HG02852 (cell line): ENCODE data around the gene GOLGA6A.
"Not testable (repeated sequence)": the region's sequence is repeated elsewhere in the genome, so short reads cannot be mapped to it uniquely, and the experiment has no call there.

Source experiments
- ATAC-seq: cut with Tn5 transposase; IDR thresholded peaks from one replicate; pipeline ENCODE4 v1.9.1; 2021; ENCODE audit warnings: mild to moderate bottlenecking, moderate library complexity; ENCODE audit not compliant: unreplicated experiment

GOLGA6A gene

DNA sequence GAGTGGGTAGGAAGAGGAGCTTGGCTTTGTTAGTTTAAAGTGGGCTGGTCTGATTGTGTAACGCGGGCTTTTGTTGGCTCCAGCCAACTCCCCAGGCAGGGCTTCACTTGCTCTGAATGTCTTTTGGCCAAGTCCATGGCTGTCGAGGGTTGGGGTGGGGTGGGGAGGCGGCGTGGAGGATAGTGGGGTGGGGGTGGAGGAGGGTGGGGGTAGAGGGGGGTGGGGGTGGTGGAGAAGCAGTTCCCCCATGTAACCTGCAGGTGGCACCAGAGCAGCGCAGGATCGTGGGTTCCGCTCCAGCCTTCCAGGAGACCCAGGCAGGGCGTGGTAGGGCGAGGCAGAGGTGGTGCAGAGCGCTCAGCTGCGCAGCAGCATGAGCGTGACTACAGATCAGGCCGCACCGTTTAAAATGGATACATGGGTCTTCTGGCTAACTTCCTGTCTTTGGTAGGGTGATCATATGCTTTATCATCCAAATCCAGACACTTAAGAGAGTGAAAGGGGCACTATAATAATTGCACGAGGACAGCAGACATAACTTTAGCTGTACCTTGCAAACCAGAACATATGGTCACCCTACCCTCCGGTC, 28.3 kb downstream of the GOLGA6A start:
- ATAC-seq, result no peak

GRCh38 chr15:74053517-74053916, 28.8 kb downstream of the GOLGA6A start:
- no peak for ATAC-seq

GRCh38 chr15:74052271-74053260, 29.8 kb downstream of the GOLGA6A start:
- not testable (repeated sequence) for ATAC-seq

DNA sequence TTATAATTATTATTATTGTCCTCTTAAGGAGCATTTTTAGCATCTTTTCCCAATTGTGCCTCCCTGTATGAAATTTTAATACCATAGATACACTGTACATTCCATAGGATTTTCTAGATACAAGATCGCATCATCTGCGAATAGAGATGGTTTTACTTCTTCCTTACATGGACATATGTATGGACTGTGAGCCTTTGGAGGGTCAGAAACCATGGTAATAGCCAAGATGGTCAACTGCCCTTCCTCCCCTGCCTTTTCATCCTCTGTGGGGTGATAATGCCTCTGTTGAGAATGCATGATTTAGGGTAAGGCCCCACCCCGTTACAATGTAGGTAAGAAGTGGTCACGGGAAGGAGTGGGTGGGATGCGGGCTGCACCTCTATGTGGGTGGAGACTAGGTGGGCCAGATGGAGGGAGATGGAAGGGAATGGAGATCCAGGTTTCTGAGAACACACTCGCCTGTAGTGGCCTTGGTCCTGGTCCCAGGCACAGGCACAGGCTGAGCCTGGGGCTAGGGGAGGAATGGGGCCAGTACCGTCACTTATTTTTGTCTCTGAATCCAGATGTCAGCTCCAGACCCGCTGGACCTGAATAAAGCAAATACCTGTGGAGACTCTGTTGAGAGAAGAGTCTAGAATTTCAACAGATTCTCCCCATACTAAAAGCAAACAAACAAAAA, 31.7 kb downstream of the GOLGA6A start:
- no peak for ATAC-seq

GRCh38 chr15:74050127-74050526, 32.2 kb downstream of the GOLGA6A start:
- ATAC-seq, result no peak

- ATAC-seq, result no peak
Observed at GRCh38 chr15:74046275-74046674, 36.1 kb downstream of the GOLGA6A start.

DNA sequence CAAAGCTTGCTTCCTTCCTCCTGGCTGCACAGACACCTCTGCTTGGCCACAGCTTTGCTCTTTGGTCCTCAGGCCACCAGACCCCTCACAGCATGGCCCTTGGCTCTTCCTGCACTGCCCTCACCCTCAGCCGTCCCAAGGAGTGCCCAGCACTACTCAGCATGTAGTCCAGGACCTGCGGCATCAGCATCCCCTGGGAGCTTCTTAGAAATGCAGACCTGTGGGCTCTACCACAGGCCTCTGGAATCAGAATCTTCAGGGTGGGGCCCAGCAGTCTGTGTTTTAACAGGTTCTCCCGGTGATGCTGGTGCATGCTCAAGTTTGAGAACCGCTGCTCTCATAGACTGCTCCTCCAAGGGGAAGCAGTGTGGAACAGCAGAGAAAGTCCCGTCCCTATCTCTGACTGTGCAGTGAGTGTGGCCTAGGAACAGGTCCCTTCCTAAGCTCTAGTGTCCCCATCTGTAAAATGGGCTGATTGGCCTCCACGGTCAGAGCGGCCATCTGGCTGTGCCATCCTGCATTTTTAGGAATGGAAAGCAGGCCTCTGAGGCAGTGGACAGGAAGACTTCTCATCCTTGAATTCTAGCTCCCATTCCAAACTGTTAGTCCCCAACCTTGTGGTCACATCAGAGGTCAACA, 36.6 kb downstream of the GOLGA6A start:
- ATAC-seq, result no peak

DNA sequence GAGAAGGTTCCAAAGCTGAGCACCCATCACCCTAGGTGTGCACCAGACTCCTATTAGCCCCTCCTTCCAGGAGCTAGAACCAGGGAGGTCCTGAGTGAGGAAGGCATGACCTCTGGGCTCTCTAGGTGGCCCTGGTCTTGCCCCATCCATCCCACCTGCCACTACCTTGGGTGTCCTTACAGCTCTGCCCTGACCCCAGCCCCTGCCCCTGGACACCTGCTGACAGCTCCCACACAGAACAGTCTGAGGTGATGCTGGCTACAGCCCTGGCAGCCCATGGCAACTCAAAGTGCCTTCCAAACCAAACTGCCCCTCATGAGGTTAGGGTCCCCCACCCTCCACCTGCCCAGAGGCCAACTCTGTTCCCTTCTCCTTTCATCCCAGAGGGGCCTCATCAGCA, 37.2 kb downstream of the GOLGA6A start:
- ATAC-seq, result no peak

GRCh38 chr15:74044267-74045110, 37.9 kb downstream of the GOLGA6A start:
- no peak for ATAC-seq

- ATAC-seq, result no peak
Observed at GRCh38 chr15:74043425-74044266, 38.7 kb downstream of the GOLGA6A start.

- ATAC-seq, result no peak
Observed at GRCh38 chr15:74042603-74043424, 39.5 kb downstream of the GOLGA6A start.

DNA sequence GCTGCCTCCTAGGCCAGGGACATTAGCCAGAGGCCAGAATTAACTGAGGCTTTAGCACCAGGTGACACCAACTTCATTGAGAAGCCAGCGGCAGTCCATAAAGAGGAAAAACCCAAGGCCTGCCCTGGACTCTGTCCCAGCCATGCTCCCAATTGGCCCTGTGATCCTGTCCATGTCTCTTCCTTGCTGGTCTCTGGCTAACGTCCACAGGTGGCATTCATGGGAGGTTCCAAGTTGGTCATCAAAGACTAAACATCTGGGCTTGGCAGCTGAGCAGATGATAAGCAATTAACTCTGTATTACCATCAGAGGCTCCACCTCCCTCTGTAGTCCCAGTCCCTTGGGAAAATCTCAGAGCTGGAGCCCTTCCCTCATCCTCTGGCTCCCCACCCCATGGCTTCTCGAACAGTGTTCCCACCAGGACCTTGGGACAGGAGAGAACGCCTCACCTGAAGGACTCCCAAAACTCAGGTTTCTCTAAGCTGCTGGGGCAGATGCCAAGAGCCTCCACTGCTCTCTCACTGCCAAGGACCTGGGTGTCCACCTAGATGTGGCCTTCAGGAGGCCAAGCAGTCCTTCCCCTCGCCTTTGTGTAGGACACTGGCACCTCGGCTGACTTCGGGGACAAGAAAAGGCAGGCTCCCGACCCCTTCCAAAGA, 40.4 kb downstream of the GOLGA6A start:
- ATAC-seq, result no peak

DNA sequence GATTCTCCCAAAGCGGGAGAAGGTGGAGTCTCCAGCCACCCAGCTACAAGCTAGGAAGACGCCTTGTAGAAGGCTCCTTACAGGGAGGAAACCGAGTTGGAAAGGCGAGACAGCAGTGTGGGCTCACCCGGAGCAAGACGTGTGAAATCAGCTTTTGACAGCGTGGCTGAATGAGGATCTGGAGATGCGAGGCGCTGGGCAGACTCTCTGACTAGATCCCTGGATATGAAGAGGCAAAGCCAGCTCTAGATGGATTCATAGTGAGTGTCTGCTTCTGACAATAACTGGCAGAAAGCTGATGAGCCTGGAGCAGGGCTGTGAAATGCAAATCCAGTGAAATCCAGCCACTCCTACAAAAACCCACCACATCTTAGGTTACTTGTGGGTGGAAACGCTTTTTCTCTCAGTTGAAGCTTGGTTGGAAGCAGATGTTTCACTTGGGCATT, 41.0 kb downstream of the GOLGA6A start:
- ATAC-seq, result no peak

DNA sequence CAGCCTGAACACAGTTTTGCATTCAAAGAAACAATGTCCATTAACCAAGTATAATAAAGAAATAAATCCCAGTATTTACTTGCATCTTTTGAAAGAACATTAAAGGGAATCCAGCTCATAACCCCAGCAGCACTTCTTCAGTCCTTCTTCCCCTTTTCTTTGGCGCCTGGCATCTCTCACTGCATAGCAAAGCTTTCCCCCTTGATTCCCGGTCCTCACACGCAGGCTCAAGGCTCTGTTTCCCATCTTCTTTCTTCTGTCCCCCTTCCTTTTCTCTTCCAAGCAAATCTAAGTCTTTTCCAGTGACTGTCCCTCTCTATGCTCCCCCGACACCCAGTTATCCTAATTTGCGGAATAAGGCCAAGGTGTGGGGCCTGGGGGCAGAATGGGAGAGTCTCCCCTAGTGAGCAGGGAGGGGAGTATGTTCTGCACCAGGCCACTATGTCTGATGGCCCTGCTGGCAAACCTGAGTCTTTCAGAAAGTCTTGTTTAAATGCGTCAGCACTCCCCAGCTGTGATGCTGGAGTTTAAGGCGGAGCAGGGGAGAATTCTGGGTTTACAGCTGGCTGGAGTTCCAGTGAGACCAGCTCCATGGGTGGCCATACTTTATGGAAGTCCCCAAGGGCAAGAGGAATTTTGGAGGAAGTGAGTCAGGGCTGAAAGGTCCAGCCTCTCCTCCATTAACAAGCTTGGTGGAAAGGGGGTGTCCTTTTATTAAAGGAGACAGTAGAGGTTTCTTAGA, 42.1 kb downstream of the GOLGA6A start:
- ATAC-seq, result no peak

- ATAC-seq, result no peak
Observed at GRCh38 chr15:74039656-74040010, 42.7 kb downstream of the GOLGA6A start.

DNA sequence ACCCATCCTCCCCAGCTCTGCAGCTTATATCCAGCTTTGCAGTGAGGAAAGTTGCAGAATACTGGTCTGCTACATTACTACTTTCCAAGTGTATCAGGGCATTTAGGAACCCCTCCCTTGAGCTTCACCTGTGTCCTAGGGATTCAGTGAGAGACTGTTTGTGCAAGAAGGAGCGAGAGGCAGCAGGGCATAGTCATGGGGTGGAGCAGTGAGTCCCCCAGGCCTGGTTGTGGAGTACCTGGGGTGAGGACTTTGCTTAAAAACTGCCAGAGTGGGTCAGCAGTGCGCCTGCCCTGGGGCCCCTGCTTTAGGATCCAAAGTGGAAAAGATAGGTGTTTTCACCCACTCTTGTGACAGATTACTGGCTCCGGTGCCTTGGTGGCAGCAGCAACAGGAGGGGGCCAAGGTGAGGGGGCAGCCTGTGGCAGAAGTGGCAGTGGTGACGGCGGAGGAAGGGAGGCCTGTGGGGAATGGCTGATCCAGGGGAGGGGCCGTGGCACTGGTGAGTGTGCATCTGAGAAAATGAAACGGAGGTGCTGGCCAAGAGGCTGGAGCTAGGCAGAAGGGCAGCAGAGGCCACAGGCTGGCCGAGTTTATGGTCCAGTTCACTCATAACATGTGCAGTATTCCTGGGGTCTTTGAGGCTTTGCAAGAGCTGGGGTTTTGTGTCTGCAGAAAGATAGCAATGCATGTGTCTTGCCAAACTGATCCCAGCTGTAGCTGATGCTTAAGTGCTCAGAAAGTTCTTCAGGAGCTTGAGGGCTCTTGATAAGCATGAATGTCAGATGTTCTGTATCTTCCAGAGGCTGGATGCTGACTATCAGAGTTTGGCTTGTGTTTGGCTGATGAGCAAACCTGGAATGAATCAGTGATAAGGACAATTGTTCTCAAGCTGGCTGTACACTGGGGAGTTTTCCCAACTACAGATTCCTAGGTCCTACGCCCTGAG, 43.4 kb downstream of the GOLGA6A start:
- ATAC-seq, result no peak
